ENCODE data around the gene DNAH8. TPM values are rescaled to one million over a fixed set of nuclear protein-coding genes. Genes with fewer than 3 reads are reported as not detected.

Gene DNAH8
- total RNA-seq, 1 experiment from 2014 or later = not detected

DNA sequence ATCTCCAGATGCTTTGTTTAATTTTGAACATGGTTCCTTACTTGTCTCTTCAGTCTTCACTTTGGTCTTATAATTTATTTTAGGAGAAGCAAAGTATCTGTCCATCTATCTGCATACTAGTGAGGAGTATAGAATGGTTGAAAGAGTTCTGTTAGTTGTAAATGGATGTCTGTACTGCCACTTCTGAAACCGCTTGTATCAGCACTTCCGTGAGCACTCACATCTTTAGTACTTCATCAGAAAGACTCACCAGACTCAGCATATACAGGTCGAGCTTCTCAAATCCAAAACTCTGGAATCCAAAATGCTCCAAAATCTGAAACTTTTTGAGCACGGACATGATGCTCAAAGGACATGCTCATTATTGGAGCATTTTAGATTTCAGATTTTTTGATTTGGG is 191.5 kb downstream of the DNAH8 start:
- Histone ChIP-seq H3K27ac (no peak overlapping the region), H3F3A (ENCODE audit: insufficient read depth, low read depth) (no peaks in the 10 kb centered on the region), H2AFZ (no peak overlapping the region), H3K79me2 (ENCODE audit: low read depth) (no peaks in the 10 kb centered on the region), H3K9me2 (ENCODE audit: insufficient read depth) (no peaks in the 10 kb centered on the region), H3K36me3 (ENCODE audit: low read depth) (no peaks in the 10 kb centered on the region), H3K9me3 (ENCODE audit: insufficient read depth, low read depth) (no peaks in the 10 kb centered on the region), H3K27me3 (ENCODE audit: insufficient read depth, low read depth) (0 out of 2 replicates have a peak, but pooled peaks cover 6% of the 10 kb centered on the region), H3K4me3 (no peak overlapping the region), H3K4me2 (no peak overlapping the region), H3K4me1 (replicated peaks; ENCODE audit: insufficient read depth) (no peaks in the 10 kb centered on the region), H4K20me1 (ENCODE audit: insufficient read depth) (no peaks in the 10 kb centered on the region)
- BruUV-seq (replicated peaks) = no TSS peak
- ChIA-PET CTCF (no interaction called here), POLR2A (ENCODE audit: unreplicated experiment) (no interaction called here)
- intact Hi-C loops (cut with micrococcal nuclease; ENCODE audit: unreplicated experiment) = no loop called here
- no peak for DNase-seq
- no peak for TF ChIP-seq EZH2 (IDR thresholded peaks at IDR 0.05; ENCODE audit: low read depth)
- TF ChIP-seq, protein P1, sequence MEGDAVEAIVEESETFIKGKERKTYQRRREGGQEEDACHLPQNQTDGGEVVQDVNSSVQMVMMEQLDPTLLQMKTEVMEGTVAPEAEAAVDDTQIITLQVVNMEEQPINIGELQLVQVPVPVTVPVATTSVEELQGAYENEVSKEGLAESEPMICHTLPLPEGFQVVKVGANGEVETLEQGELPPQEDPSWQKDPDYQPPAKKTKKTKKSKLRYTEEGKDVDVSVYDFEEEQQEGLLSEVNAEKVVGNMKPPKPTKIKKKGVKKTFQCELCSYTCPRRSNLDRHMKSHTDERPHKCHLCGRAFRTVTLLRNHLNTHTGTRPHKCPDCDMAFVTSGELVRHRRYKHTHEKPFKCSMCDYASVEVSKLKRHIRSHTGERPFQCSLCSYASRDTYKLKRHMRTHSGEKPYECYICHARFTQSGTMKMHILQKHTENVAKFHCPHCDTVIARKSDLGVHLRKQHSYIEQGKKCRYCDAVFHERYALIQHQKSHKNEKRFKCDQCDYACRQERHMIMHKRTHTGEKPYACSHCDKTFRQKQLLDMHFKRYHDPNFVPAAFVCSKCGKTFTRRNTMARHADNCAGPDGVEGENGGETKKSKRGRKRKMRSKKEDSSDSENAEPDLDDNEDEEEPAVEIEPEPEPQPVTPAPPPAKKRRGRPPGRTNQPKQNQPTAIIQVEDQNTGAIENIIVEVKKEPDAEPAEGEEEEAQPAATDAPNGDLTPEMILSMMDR (conservative IDR thresholded peaks at IDR 0.05) = no peak

GRCh38 chr6:38907264-38907663 is 192.2 kb downstream of the DNAH8 start:
- Histone ChIP-seq H3K9me3 (ENCODE audit: insufficient read depth, low read depth) (no peaks in the 10 kb centered on the region), H2AFZ (no peak overlapping the region), H3K27me3 (ENCODE audit: insufficient read depth, low read depth) (0 out of 2 replicates have a peak, but pooled peaks cover 6% of the 10 kb centered on the region), H3K4me2 (no peak overlapping the region), H4K20me1 (ENCODE audit: insufficient read depth) (no peaks in the 10 kb centered on the region), H3K79me2 (ENCODE audit: low read depth) (no peaks in the 10 kb centered on the region), H3K36me3 (ENCODE audit: low read depth) (no peaks in the 10 kb centered on the region), H3F3A (ENCODE audit: insufficient read depth, low read depth) (no peaks in the 10 kb centered on the region), H3K4me1 (replicated peaks; ENCODE audit: insufficient read depth) (no peaks in the 10 kb centered on the region), H3K4me3 (no peak overlapping the region), H3K27ac (no peak overlapping the region), H3K9me2 (ENCODE audit: insufficient read depth) (no peaks in the 10 kb centered on the region)
- DNase-seq = no peak
- POLR2A ChIA-PET (ENCODE audit: unreplicated experiment) = no interaction called here
- CTCF ChIA-PET = no interaction called here
- intact Hi-C loops (cut with micrococcal nuclease; ENCODE audit: unreplicated experiment) = no loop called here
- no TSS peak for BruUV-seq (replicated peaks)
- TF ChIP-seq EZH2 (IDR thresholded peaks at IDR 0.05; ENCODE audit: low read depth) = no peak
- TF ChIP-seq, protein P1 (conservative IDR thresholded peaks at IDR 0.05) = no peak

DNA sequence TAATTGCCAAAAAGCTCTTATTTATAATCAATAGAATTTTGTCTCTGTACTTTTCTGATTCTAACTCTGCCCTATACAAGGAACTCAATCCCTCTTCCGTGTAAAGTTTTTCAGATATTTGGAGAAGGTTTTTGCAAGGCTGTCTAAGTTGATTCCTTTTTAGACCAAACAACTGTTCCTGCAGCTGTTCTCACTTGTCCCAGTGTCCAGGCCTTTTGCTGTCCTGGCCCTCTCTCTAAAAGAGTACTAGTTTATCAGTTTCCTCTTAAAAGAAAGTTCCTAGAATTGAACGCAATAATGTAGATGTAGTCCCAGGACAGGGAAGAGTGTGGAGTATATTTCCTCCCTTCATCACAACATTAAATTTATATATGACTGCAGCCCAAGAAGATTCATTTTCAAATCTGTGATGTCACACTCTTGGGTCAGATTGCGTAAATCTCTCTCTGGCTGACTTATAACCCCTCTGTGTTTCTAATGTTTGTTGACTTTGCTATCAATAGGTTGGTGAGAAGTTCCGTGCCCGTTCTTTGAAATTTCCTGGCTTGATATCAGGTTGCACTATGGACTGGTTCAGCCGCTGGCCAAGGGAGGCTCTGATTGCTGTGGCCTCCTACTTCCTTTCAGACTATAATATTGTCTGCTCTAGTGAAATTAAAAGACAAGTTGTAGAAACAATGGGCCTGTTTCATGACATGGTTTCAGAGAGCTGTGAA is 194.1 kb downstream of the DNAH8 start:
- H3K4me1 ChIP-seq (replicated peaks; ENCODE audit: insufficient read depth) = no peaks in the 10 kb centered on the region
- H2AFZ ChIP-seq = no peak overlapping the region
- 0 out of 2 replicates have a peak, but pooled peaks cover 6% of the 10 kb centered on the region for H3K27me3 ChIP-seq (ENCODE audit: insufficient read depth, low read depth)
- peak; percentile 8 to 41 for DNase-seq
- H3F3A ChIP-seq (ENCODE audit: insufficient read depth, low read depth) = no peaks in the 10 kb centered on the region
- ChIA-PET POLR2A (ENCODE audit: unreplicated experiment) (no interaction called here), CTCF (no interaction called here)
- intact Hi-C loops (cut with micrococcal nuclease; ENCODE audit: unreplicated experiment) = no loop called here
- no TSS peak for BruUV-seq (replicated peaks)
- H3K36me3 ChIP-seq (ENCODE audit: low read depth) = no peaks in the 10 kb centered on the region
- no peaks in the 10 kb centered on the region for H3K9me2 ChIP-seq (ENCODE audit: insufficient read depth)
- no peaks in the 10 kb centered on the region for H4K20me1 ChIP-seq (ENCODE audit: insufficient read depth)
- TF ChIP-seq, protein P1 (conservative IDR thresholded peaks at IDR 0.05) = no peak
- TF ChIP-seq EZH2 (IDR thresholded peaks at IDR 0.05; ENCODE audit: low read depth) = no peak
- no peak overlapping the region for H3K27ac ChIP-seq
- no peak overlapping the region for H3K4me3 ChIP-seq
- no peak overlapping the region for H3K4me2 ChIP-seq
- H3K79me2 ChIP-seq (ENCODE audit: low read depth) = no peaks in the 10 kb centered on the region
- no peaks in the 10 kb centered on the region for H3K9me3 ChIP-seq (ENCODE audit: insufficient read depth, low read depth)

Data from PC-9 (cell line).